ENCODE results near the gene FGF21. TPM values are rescaled to one million over a fixed set of nuclear protein-coding genes. Genes with fewer than 3 reads are reported as not detected.

Gene FGF21
- total RNA-seq, 6 experiments from 2014 or later = not detected

GRCh38 chr19:48772503-48772953, 17.2 kb downstream of the FGF21 start:
- H3K9me3 Mint-ChIP-seq = no peaks in the 10 kb centered on the region
- H3K27me3 Mint-ChIP-seq (ENCODE audit: insufficient read depth) = peaks cover 22% of the 10 kb centered on the region
- no peak overlapping the region for H3K27ac Mint-ChIP-seq
- H3K4me1 Mint-ChIP-seq (ENCODE audit: low read depth) = no peaks in the 10 kb centered on the region
- H3K4me3 Mint-ChIP-seq = no peak overlapping the region
- TF ChIP-seq CTCF (IDR thresholded peaks at IDR 0.05) = no peak
- no peaks in the 10 kb centered on the region for H3K36me3 Mint-ChIP-seq (ENCODE audit: low read depth)
- DNase-seq = no peak

GRCh38 chr19:48777139-48777538, 21.8 kb downstream of the FGF21 start:
- H3K27me3 Mint-ChIP-seq (ENCODE audit: insufficient read depth) = peaks cover 9% of the 10 kb centered on the region
- no peaks in the 10 kb centered on the region for H3K36me3 Mint-ChIP-seq (ENCODE audit: low read depth)
- no peak for DNase-seq
- H3K4me3 Mint-ChIP-seq = no peak overlapping the region
- no peak for TF ChIP-seq CTCF (IDR thresholded peaks at IDR 0.05)
- H3K27ac Mint-ChIP-seq = no peak overlapping the region
- no peaks in the 10 kb centered on the region for H3K9me3 Mint-ChIP-seq
- H3K4me1 Mint-ChIP-seq (ENCODE audit: low read depth) = peaks cover 10% of the 10 kb centered on the region

GRCh38 chr19:48777720-48778119, 22.4 kb downstream of the FGF21 start:
- H3K27me3 Mint-ChIP-seq (ENCODE audit: insufficient read depth) = peaks cover 12% of the 10 kb centered on the region
- peaks cover 14% of the 10 kb centered on the region for H3K4me1 Mint-ChIP-seq (ENCODE audit: low read depth)
- no peaks in the 10 kb centered on the region for H3K36me3 Mint-ChIP-seq (ENCODE audit: low read depth)
- no peak overlapping the region for H3K4me3 Mint-ChIP-seq
- no peak overlapping the region for H3K27ac Mint-ChIP-seq
- DNase-seq = no peak
- no peaks in the 10 kb centered on the region for H3K9me3 Mint-ChIP-seq
- no peak for TF ChIP-seq CTCF (IDR thresholded peaks at IDR 0.05)

GRCh38 chr19:48779636-48780035, 24.3 kb downstream of the FGF21 start:
- Mint-ChIP-seq H3K27me3 (ENCODE audit: insufficient read depth) (peaks cover 16% of the 10 kb centered on the region), H3K9me3 (no peaks in the 10 kb centered on the region), H3K4me3 (no peak overlapping the region), H3K36me3 (ENCODE audit: low read depth) (no peaks in the 10 kb centered on the region), H3K27ac (no peak overlapping the region), H3K4me1 (ENCODE audit: low read depth) (peaks cover 14% of the 10 kb centered on the region)
- no peak for TF ChIP-seq CTCF (IDR thresholded peaks at IDR 0.05)
- no peak for DNase-seq

DNA sequence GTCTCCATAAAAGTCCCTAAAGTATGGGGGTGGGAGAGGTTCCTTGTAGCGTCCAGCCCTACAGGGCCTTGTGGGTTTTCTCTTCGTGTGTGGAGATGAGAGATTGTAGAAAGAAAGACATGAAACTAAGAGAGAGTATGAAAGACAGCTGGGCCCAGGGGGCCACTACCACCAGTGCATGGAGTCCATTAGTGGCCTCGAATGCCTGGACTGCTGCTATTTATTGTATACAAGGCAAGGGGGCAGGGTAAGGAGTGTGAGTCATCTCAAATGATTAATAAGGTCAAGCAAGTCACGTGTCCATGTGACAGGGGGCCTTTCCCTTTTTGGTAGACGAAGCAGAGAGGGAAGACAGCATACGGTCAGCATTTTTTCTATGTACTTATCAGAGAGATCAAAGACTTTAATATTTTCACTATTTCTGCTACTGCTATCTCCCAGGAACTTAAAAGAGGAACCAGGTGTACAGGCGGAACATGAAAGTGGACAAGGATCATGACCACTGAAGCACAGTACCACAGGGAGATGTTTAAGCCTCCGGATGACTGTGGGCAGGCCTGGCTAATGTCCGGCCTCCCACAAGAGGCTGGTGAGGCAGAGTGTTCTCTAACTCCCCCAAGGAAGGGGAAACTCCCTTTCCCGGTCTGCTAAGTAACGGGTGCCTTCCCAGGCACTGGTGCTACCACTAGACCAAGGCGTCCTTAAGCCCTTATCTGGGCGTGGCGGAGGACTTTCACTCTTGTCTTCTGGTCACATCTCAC, 25.5 kb downstream of the FGF21 start:
- Mint-ChIP-seq H3K4me1 (ENCODE audit: low read depth) (peaks cover 14% of the 10 kb centered on the region), H3K4me3 (no peak overlapping the region), H3K36me3 (ENCODE audit: low read depth) (no peaks in the 10 kb centered on the region), H3K27ac (no peak overlapping the region), H3K9me3 (no peaks in the 10 kb centered on the region), H3K27me3 (ENCODE audit: insufficient read depth) (peaks cover 16% of the 10 kb centered on the region)
- no peak for TF ChIP-seq CTCF (IDR thresholded peaks at IDR 0.05)
- DNase-seq = peak; percentile 30

Data from HFFc6 (cell line).